Caco-2 (cell line): Measurements from ENCODE around the gene NXN. TPM values are rescaled to one million over a fixed set of nuclear protein-coding genes. Genes with fewer than 3 reads are reported as not detected.

ENCODE experiments used
- BruUV-seq: library from RNA; stranded (reverse); fragments of 400-500 nt; replicated peaks from 2 replicates; lab custom pipeline; 2021; lab: Mats Ljungman, UMichigan
- CTCF ChIA-PET: fragments of 300-600 bp; sonication (Branson Sonifier 250); formaldehyde crosslinking; loops from one replicate; lab custom pipeline; 2022; ENCODE audit warnings: antibody characterized with exemption; lab: Charles Lee
- POLR2A ChIA-PET: fragments of 300-600 bp; sonication (Branson Sonifier 250); formaldehyde crosslinking; loops from one replicate; lab custom pipeline; 2022; ENCODE audit warnings: antibody characterized with exemption; lab: Charles Lee
- DNase-seq, 2 experiments: peaks; one replicate each; pipeline versions ENCODE4 v3.0.0 to v3.0.0-alpha.2; 2020 to 2022
- H3K27me3 ChIP-seq: replicated peaks from 2 replicates; pipeline ENCODE4 v1.6.0; 2011; ENCODE audit warnings: low read length; ENCODE audit not compliant: control insufficient read depth, insufficient read depth
- H3K36me3 ChIP-seq: 2 replicates; pipeline ENCODE4 v1.5.1; 2011; ENCODE audit warnings: low read length; ENCODE audit not compliant: control insufficient read depth, insufficient read depth
- H3K4me1 ChIP-seq: fragments of 250-450 bp; sonication (Bioruptor Pico); 2 replicates; pipeline ENCODE4 v1.5.1; 2020; ENCODE audit warnings: mild to moderate bottlenecking
- H3K4me3 ChIP-seq: 2 replicates; pipeline ENCODE4 v1.5.1; 2011; ENCODE audit warnings: low read depth, mild to moderate bottlenecking, control low read depth, low read length
- H3K9me3 ChIP-seq: fragments of 250-450 bp; sonication (Bioruptor Pico); 2 replicates; pipeline ENCODE4 v1.5.1; 2020; ENCODE audit warnings: mild to moderate bottlenecking, moderate library complexity
- H3K27ac Mint-ChIP-seq: one replicate; pipeline ENCODE4 v1.8.0; 2022; ENCODE audit warnings: mixed read lengths; ENCODE audit not compliant: unreplicated experiment
- H3K27me3 Mint-ChIP-seq: one replicate; pipeline ENCODE4 v1.8.0; 2022; ENCODE audit warnings: mixed read lengths; ENCODE audit not compliant: insufficient read depth, unreplicated experiment
- H3K36me3 Mint-ChIP-seq: one replicate; pipeline ENCODE4 v1.8.0; 2022; ENCODE audit warnings: mild to moderate bottlenecking, mixed read lengths; ENCODE audit not compliant: insufficient read depth, unreplicated experiment
- H3K4me1 Mint-ChIP-seq: one replicate; pipeline ENCODE4 v1.8.0; 2022; ENCODE audit warnings: low read depth, mixed read lengths; ENCODE audit not compliant: unreplicated experiment
- H3K4me3 Mint-ChIP-seq: one replicate; pipeline ENCODE4 v1.8.0; 2022; ENCODE audit warnings: mild to moderate bottlenecking, moderate library complexity, mixed read lengths; ENCODE audit not compliant: unreplicated experiment
- H3K9me3 Mint-ChIP-seq: one replicate; pipeline ENCODE4 v1.8.0; 2022; ENCODE audit warnings: mixed read lengths; ENCODE audit not compliant: unreplicated experiment
- CTCF ChIP-seq, 2 experiments: fragments of 200-600 bp in 1 of 2; IDR thresholded peaks; 1 replicate in 1 of 2; 2 replicates in 1 of 2; pipeline versions ENCODE4 v1.5.1 to v1.8.0; 2011 to 2022; ENCODE audit warnings: antibody characterized with exemption in 1 of 2, control low read depth in 1 of 2, inconsistent platforms in 1 of 2, low read depth in 1 of 2, low read length in 1 of 2, mild to moderate bottlenecking in 1 of 2, moderate library complexity in 1 of 2; ENCODE audit not compliant: insufficient read depth in 1 of 2, severe bottlenecking in 1 of 2, unreplicated experiment in 1 of 2
- intact Hi-C: fragments of 100-400 bp; cut with micrococcal nuclease; formaldehyde crosslinking; loops from one replicate; pipeline ENCODE4 v1.10.0; 2022; ENCODE audit not compliant: unreplicated experiment
- total RNA-seq: library from RNA; stranded (reverse); gene quantifications from 2 replicates; pipeline ENCODE4 v1.2.3, GENCODE V29; 2022

The NXN gene
- total RNA-seq, 1 experiment from 2014 or later: 76.7 TPM

GRCh38 chr17:992933-993332 is 13.4 kb upstream of the NXN start:
- Histone ChIP-seq H3K27me3 (no peaks in the 10 kb centered on the region), H3K4me1 (peaks cover 3% of the 10 kb centered on the region), H3K9me3 (no peaks in the 10 kb centered on the region), H3K36me3 (no peaks in the 10 kb centered on the region), H3K4me3 (no peak overlapping the region)
- peaks cover 4% of the 10 kb centered on the region for H3K4me1 Mint-ChIP-seq
- no peak overlapping the region for H3K27ac Mint-ChIP-seq
- intact Hi-C loops: no loop called here
- TF ChIP-seq CTCF (IDR thresholded peaks at IDR 0.05; ENCODE audit: insufficient read depth in 1 of 2, low read depth in 1 of 2, low read length in 1 of 2, severe bottlenecking in 1 of 2, unreplicated experiment in 1 of 2): no peak
- no TSS peak for BruUV-seq
- H3K4me3 Mint-ChIP-seq: no peak overlapping the region
- H3K36me3 Mint-ChIP-seq: peaks cover 10% of the 10 kb centered on the region
- no peak for DNase-seq
- CTCF ChIA-PET: interaction anchor here (0.5 kb wide), 1 partner anchor 810 kb away, joined by 5 read pairs; no protein-coding TSS in a partner anchor
- H3K27me3 Mint-ChIP-seq: no peaks in the 10 kb centered on the region
- H3K9me3 Mint-ChIP-seq: peaks cover 9% of the 10 kb centered on the region
- POLR2A ChIA-PET: no interaction called here

- Mint-ChIP-seq H3K36me3 (no peaks in the 10 kb centered on the region), H3K9me3 (peaks cover 2% of the 10 kb centered on the region), H3K4me1 (no peaks in the 10 kb centered on the region), H3K27me3 (no peaks in the 10 kb centered on the region), H3K27ac (no peak overlapping the region), H3K4me3 (no peak overlapping the region)
- ChIA-PET POLR2A (no interaction called here), CTCF (no interaction called here)
- Histone ChIP-seq H3K4me3 (no peak overlapping the region), H3K9me3 (no peaks in the 10 kb centered on the region), H3K36me3 (no peaks in the 10 kb centered on the region), H3K27me3 (no peaks in the 10 kb centered on the region), H3K4me1 (no peaks in the 10 kb centered on the region)
- BruUV-seq: no TSS peak
- intact Hi-C loops: no loop called here
- no peak for DNase-seq
- TF ChIP-seq CTCF (IDR thresholded peaks at IDR 0.05; ENCODE audit: insufficient read depth in 1 of 2, low read depth in 1 of 2, low read length in 1 of 2, severe bottlenecking in 1 of 2, unreplicated experiment in 1 of 2): no peak
These were observed 9.0 kb upstream of the NXN start for GRCh38 chr17:988561-988960.

GRCh38 chr17:987931-988330 is 8.4 kb upstream of the NXN start:
- Histone ChIP-seq H3K4me1 (no peaks in the 10 kb centered on the region), H3K36me3 (no peaks in the 10 kb centered on the region), H3K9me3 (no peaks in the 10 kb centered on the region), H3K4me3 (no peak overlapping the region), H3K27me3 (no peaks in the 10 kb centered on the region)
- H3K9me3 Mint-ChIP-seq: no peaks in the 10 kb centered on the region
- ChIA-PET POLR2A (no interaction called here), CTCF (no interaction called here)
- intact Hi-C loops: no loop called here
- H3K4me1 Mint-ChIP-seq: no peaks in the 10 kb centered on the region
- H3K36me3 Mint-ChIP-seq: no peaks in the 10 kb centered on the region
- no peak for TF ChIP-seq CTCF (IDR thresholded peaks at IDR 0.05; ENCODE audit: insufficient read depth in 1 of 2, low read depth in 1 of 2, low read length in 1 of 2, severe bottlenecking in 1 of 2, unreplicated experiment in 1 of 2)
- DNase-seq: no peak
- no peaks in the 10 kb centered on the region for H3K27me3 Mint-ChIP-seq
- H3K27ac Mint-ChIP-seq: no peak overlapping the region
- no TSS peak for BruUV-seq
- H3K4me3 Mint-ChIP-seq: no peak overlapping the region
